ENCODE data around the gene KRT40. TPM values are rescaled to one million over a fixed set of nuclear protein-coding genes. Genes with fewer than 3 reads are reported as not detected.

Gene KRT40
- not detected in 2 replicates for total RNA-seq (2014; rRNA removed; shearing (Covaris generic))

GRCh38 chr17:40984226-40984625, at the start of gene KRT40:
KRT40 (minus strand) TSS chr17:40984326; CDS start chr17:40984273, 53 bp downstream.
- no peaks in the 10 kb centered on the region for H3K36me3 ChIP-seq (replicated peaks; ENCODE audit: control insufficient read depth, insufficient read depth, low read length)
- H3K27me3 ChIP-seq (ENCODE audit: control insufficient read depth, insufficient read depth, low read length), result no peaks in the 10 kb centered on the region
- no peak for DNase-seq
- H3K4me3 ChIP-seq (ENCODE audit: insufficient read depth, low read depth, low read length), result no peak within 1 kb of the TSS

- no peaks in the 10 kb centered on the region for H3K36me3 ChIP-seq (replicated peaks; ENCODE audit: control insufficient read depth, insufficient read depth, low read length)
- DNase-seq, result no peak
- no peak within 1 kb of the TSS for H3K4me3 ChIP-seq (ENCODE audit: insufficient read depth, low read depth, low read length)
- H3K27me3 ChIP-seq (ENCODE audit: control insufficient read depth, insufficient read depth, low read length), result no peaks in the 10 kb centered on the region
Measured at GRCh38 chr17:41029633-41030245, 45.6 kb upstream of the KRT40 start, which contains the start of gene KRTAP1-4. KRTAP1-4 (minus strand) TSS chr17:41030195; CDS start chr17:41030078, 117 bp downstream.

GRCh38 chr17:41026715-41027471, 42.8 kb upstream of the KRT40 start, which contains the start of gene KRTAP1-5:
KRTAP1-5 (minus strand) TSS chr17:41027208; CDS start chr17:41027155, 53 bp downstream.
- Histone ChIP-seq H3K27me3 (ENCODE audit: control insufficient read depth, insufficient read depth, low read length) (no peaks in the 10 kb centered on the region), H3K4me3 (ENCODE audit: insufficient read depth, low read depth, low read length) (no peak within 1 kb of the TSS), H3K36me3 (replicated peaks; ENCODE audit: control insufficient read depth, insufficient read depth, low read length) (no peaks in the 10 kb centered on the region)
- no peak for DNase-seq

- DNase-seq, result no peak
- no peaks in the 10 kb centered on the region for H3K36me3 ChIP-seq (replicated peaks; ENCODE audit: control insufficient read depth, insufficient read depth, low read length)
- H3K27me3 ChIP-seq (ENCODE audit: control insufficient read depth, insufficient read depth, low read length), result no peaks in the 10 kb centered on the region
- H3K4me3 ChIP-seq (ENCODE audit: insufficient read depth, low read depth, low read length), result no peak overlapping the region
Measured at GRCh38 chr17:41024697-41025096, 40.6 kb upstream of the KRT40 start.

GRCh38 chr17:41020336-41020735, 36.2 kb upstream of the KRT40 start:
- H3K4me3 ChIP-seq (ENCODE audit: insufficient read depth, low read depth, low read length), result no peak overlapping the region
- no peaks in the 10 kb centered on the region for H3K27me3 ChIP-seq (ENCODE audit: control insufficient read depth, insufficient read depth, low read length)
- no peak for DNase-seq
- H3K36me3 ChIP-seq (replicated peaks; ENCODE audit: control insufficient read depth, insufficient read depth, low read length), result no peaks in the 10 kb centered on the region

- H3K36me3 ChIP-seq (replicated peaks; ENCODE audit: control insufficient read depth, insufficient read depth, low read length), result no peaks in the 10 kb centered on the region
Measured at GRCh38 chr17:41019415-41019814, 35.3 kb upstream of the KRT40 start.

GRCh38 chr17:41018541-41018940, 34.4 kb upstream of the KRT40 start:
- Histone ChIP-seq H3K4me3 (ENCODE audit: insufficient read depth, low read depth, low read length) (no peak overlapping the region), H3K27me3 (ENCODE audit: control insufficient read depth, insufficient read depth, low read length) (no peaks in the 10 kb centered on the region), H3K36me3 (replicated peaks; ENCODE audit: control insufficient read depth, insufficient read depth, low read length) (no peaks in the 10 kb centered on the region)
- no peak for DNase-seq

More at GRCh38 chr17:41019415-41019814, 35.3 kb upstream of the KRT40 start:
- Histone ChIP-seq H3K4me3 (ENCODE audit: insufficient read depth, low read depth, low read length) (no peak overlapping the region), H3K27me3 (ENCODE audit: control insufficient read depth, insufficient read depth, low read length) (no peaks in the 10 kb centered on the region)
- no peak for DNase-seq

GRCh38 chr17:41016578-41017215, 32.6 kb upstream of the KRT40 start:
- H3K4me3 ChIP-seq (ENCODE audit: insufficient read depth, low read depth, low read length), result no peak overlapping the region
- no peak for DNase-seq
- H3K27me3 ChIP-seq (ENCODE audit: control insufficient read depth, insufficient read depth, low read length), result no peaks in the 10 kb centered on the region
- no peaks in the 10 kb centered on the region for H3K36me3 ChIP-seq (replicated peaks; ENCODE audit: control insufficient read depth, insufficient read depth, low read length)

- DNase-seq, result no peak
- H3K4me3 ChIP-seq (ENCODE audit: insufficient read depth, low read depth, low read length), result no peak overlapping the region
- H3K36me3 ChIP-seq (replicated peaks; ENCODE audit: control insufficient read depth, insufficient read depth, low read length), result no peaks in the 10 kb centered on the region
Measured at GRCh38 chr17:41015454-41015853, 31.3 kb upstream of the KRT40 start.

GRCh38 chr17:41013606-41014005, 29.5 kb upstream of the KRT40 start:
- no peak overlapping the region for H3K4me3 ChIP-seq (ENCODE audit: insufficient read depth, low read depth, low read length)
- no peak for DNase-seq
- no peaks in the 10 kb centered on the region for H3K36me3 ChIP-seq (replicated peaks; ENCODE audit: control insufficient read depth, insufficient read depth, low read length)
- no peaks in the 10 kb centered on the region for H3K27me3 ChIP-seq (ENCODE audit: control insufficient read depth, insufficient read depth, low read length)

More at GRCh38 chr17:41015454-41015853, 31.3 kb upstream of the KRT40 start:
- H3K27me3 ChIP-seq (ENCODE audit: control insufficient read depth, insufficient read depth, low read length), result no peaks in the 10 kb centered on the region

- Histone ChIP-seq H3K4me3 (ENCODE audit: insufficient read depth, low read depth, low read length) (no peak overlapping the region), H3K27me3 (ENCODE audit: control insufficient read depth, insufficient read depth, low read length) (no peaks in the 10 kb centered on the region), H3K36me3 (replicated peaks; ENCODE audit: control insufficient read depth, insufficient read depth, low read length) (no peaks in the 10 kb centered on the region)
- no peak for DNase-seq
Measured at GRCh38 chr17:41013181-41013580, 29.1 kb upstream of the KRT40 start.

- no peaks in the 10 kb centered on the region for H3K27me3 ChIP-seq (ENCODE audit: control insufficient read depth, insufficient read depth, low read length)
- H3K4me3 ChIP-seq (ENCODE audit: insufficient read depth, low read depth, low read length), result no peak overlapping the region
- H3K36me3 ChIP-seq (replicated peaks; ENCODE audit: control insufficient read depth, insufficient read depth, low read length), result no peaks in the 10 kb centered on the region
- no peak for DNase-seq
Measured at GRCh38 chr17:41012326-41013120, 28.4 kb upstream of the KRT40 start.

- Histone ChIP-seq H3K4me3 (ENCODE audit: insufficient read depth, low read depth, low read length) (no peak overlapping the region), H3K36me3 (replicated peaks; ENCODE audit: control insufficient read depth, insufficient read depth, low read length) (no peaks in the 10 kb centered on the region), H3K27me3 (ENCODE audit: control insufficient read depth, insufficient read depth, low read length) (no peaks in the 10 kb centered on the region)
- no peak for DNase-seq
Measured at GRCh38 chr17:41010441-41010840, 26.3 kb upstream of the KRT40 start.

GRCh38 chr17:41009936-41010335, 25.8 kb upstream of the KRT40 start:
- H3K4me3 ChIP-seq (ENCODE audit: insufficient read depth, low read depth, low read length), result no peak overlapping the region
- H3K27me3 ChIP-seq (ENCODE audit: control insufficient read depth, insufficient read depth, low read length), result no peaks in the 10 kb centered on the region
- no peaks in the 10 kb centered on the region for H3K36me3 ChIP-seq (replicated peaks; ENCODE audit: control insufficient read depth, insufficient read depth, low read length)
- DNase-seq, result no peak

All from H7 (cell line).